B cell (primary cell): Measurements from ENCODE around the gene GRM4. TPM values are rescaled to one million over a fixed set of nuclear protein-coding genes. Genes with fewer than 3 reads are reported as not detected.

Experiments used
- ATAC-seq: fragments of 200-7000 bp; cut with Tn5 transposase; one replicate; pipeline ENCODE4 v1.10.0; 2021; ENCODE audit warnings: low read depth, mild to moderate bottlenecking, moderate number of reproducible peaks, moderate library complexity
- CTCF ChIA-PET: fragments of 350-600 bp; sonication (Branson Sonifier 250); formaldehyde crosslinking; loops from one replicate; lab custom pipeline; 2021; ENCODE audit warnings: antibody characterized with exemption, inconsistent platforms; lab: Charles Lee
- POLR2A ChIA-PET: fragments of 350-600 bp; sonication (Branson Sonifier 250); formaldehyde crosslinking; loops from one replicate; lab custom pipeline; 2021; ENCODE audit warnings: antibody characterized with exemption; lab: Charles Lee
- DNase-seq: peaks from one replicate; pipeline ENCODE4 v3.0.0; 2013
- H2AFZ ChIP-seq: 2 replicates; pipeline ENCODE4 v1.6.1; 2012; ENCODE audit warnings: mild to moderate bottlenecking, low read depth, low read length; ENCODE audit not compliant: insufficient read depth, poor library complexity, severe bottlenecking
- H3K27ac ChIP-seq, 2 donors: 1 replicate in 1 of 2; 2 replicates in 1 of 2; pipeline ENCODE4 v1.5.1; 2012 to 2013; ENCODE audit warnings: low read length in 2 of 2, mild to moderate bottlenecking in 2 of 2, moderate library complexity in 1 of 2
- H3K27me3 ChIP-seq, 4 experiments: fragments of 200-600 bp in 1 of 4; sonication (generic) in 1 of 4; replicated peaks in 1 of 4; 1 replicate in 2 of 4; 2 replicates in 2 of 4; pipeline versions ENCODE4 v1.6.1 to v1.7.0; 2013 to 2016; ENCODE audit warnings: low read length in 3 of 4, mild to moderate bottlenecking in 2 of 4, mixed read lengths in 1 of 4, moderate library complexity in 1 of 4; ENCODE audit not compliant: insufficient read depth in 4 of 4, control insufficient read depth in 3 of 4; ENCODE audit errors: control extremely low read depth in 1 of 4
- H3K36me3 ChIP-seq, 2 experiments: replicated peaks in 1 of 2; 1 replicate in 1 of 2; 2 replicates in 1 of 2; pipeline versions ENCODE4 v1.6.1 to v1.7.1; 2013; ENCODE audit warnings: low read length in 1 of 2; ENCODE audit not compliant: insufficient read depth in 2 of 2, control insufficient read depth in 1 of 2; ENCODE audit errors: control extremely low read depth in 1 of 2, extremely low read depth in 1 of 2
- H3K4me1 ChIP-seq, 2 donors: fragments of 200-600 bp in 1 of 2; sonication (generic) in 1 of 2; 1 replicate in 1 of 2; 2 replicates in 1 of 2; pipeline versions ENCODE4 v1.5.1 to v1.6.1; 2013 to 2017; ENCODE audit warnings: low read length in 2 of 2; ENCODE audit not compliant: control insufficient read depth in 2 of 2, insufficient read depth in 2 of 2
- H3K4me2 ChIP-seq: replicated peaks from 2 replicates; pipeline ENCODE3; 2012; ENCODE audit warnings: mild to moderate bottlenecking, low read depth, low read length; ENCODE audit not compliant: poor library complexity, severe bottlenecking
- H3K4me3 ChIP-seq, 5 experiments: fragments of 200-600 bp in 1 of 5; sonication (generic) in 1 of 5; 1 replicate in 3 of 5; 2 replicates in 2 of 5; pipeline versions ENCODE4 v1.5.1 to v1.7.0; 2011 to 2016; ENCODE audit warnings: low read length in 4 of 5, mild to moderate bottlenecking in 4 of 5, low read depth in 2 of 5, control low read depth in 1 of 5, moderate library complexity in 1 of 5; ENCODE audit not compliant: insufficient read depth in 1 of 5; ENCODE audit errors: control extremely low read depth in 1 of 5, extremely low read depth in 1 of 5
- H3K79me2 ChIP-seq: fragments of 200-600 bp; sonication (generic); one replicate; pipeline ENCODE4 v1.6.0; 2016; ENCODE audit warnings: low read length; ENCODE audit not compliant: control insufficient read depth, insufficient read depth
- H3K9ac ChIP-seq: fragments of 200-600 bp; sonication (generic); 2 replicates; pipeline ENCODE4 v1.6.1; 2017; ENCODE audit warnings: mild to moderate bottlenecking, low read length, moderate library complexity
- H3K9me3 ChIP-seq, 3 donors: one replicate each; pipeline versions ENCODE4 v1.6.1 to v1.7.1; 2013; ENCODE audit warnings: low read length in 2 of 3; ENCODE audit not compliant: control insufficient read depth in 2 of 3, insufficient read depth in 1 of 3; ENCODE audit errors: control extremely low read depth in 1 of 3
- H4K20me1 ChIP-seq: 2 replicates; pipeline ENCODE4 v1.6.0; 2012; ENCODE audit warnings: mild to moderate bottlenecking, low read length; ENCODE audit not compliant: insufficient read depth, control insufficient read depth, poor library complexity, severe bottlenecking
- H3K27ac Mint-ChIP-seq: one replicate; pipeline ENCODE4 v1.8.0; 2021; ENCODE audit warnings: mixed read lengths
- H3K27me3 Mint-ChIP-seq: one replicate; pipeline ENCODE4 v1.8.0; 2021; ENCODE audit warnings: mixed read lengths
- H3K4me1 Mint-ChIP-seq: one replicate; pipeline ENCODE4 v1.8.0; 2021; ENCODE audit warnings: mixed read lengths
- H3K4me3 Mint-ChIP-seq: one replicate; pipeline ENCODE4 v1.8.0; 2021; ENCODE audit warnings: mixed read lengths
- H3K9me3 Mint-ChIP-seq: one replicate; pipeline ENCODE4 v1.8.0; 2022; ENCODE audit warnings: mixed read lengths; ENCODE audit not compliant: insufficient read depth
- CTCF ChIP-seq: fragments of 200-600 bp; IDR thresholded peaks from one replicate; pipeline ENCODE4 v1.8.0; 2022; ENCODE audit warnings: antibody characterized with exemption, mild to moderate bottlenecking
- EZH2 ChIP-seq: IDR thresholded peaks from 2 replicates; pipeline ENCODE4 v1.6.1; 2012; ENCODE audit warnings: borderline replicate concordance, low read depth, mild to moderate bottlenecking, moderate library complexity, low read length; ENCODE audit not compliant: insufficient read depth, poor library complexity, severe bottlenecking
- WGBS: methylation state at CpG from one replicate; pipeline ENCODE4 v1.1.5; 2013; ENCODE audit warnings: missing lambda C conversion rate; ENCODE audit not compliant: insufficient coverage; 5-methylcytosine and 5-hydroxymethylcytosine counted together
- intact Hi-C: fragments of 100-400 bp; cut with micrococcal nuclease; formaldehyde crosslinking; loops from one replicate; pipeline ENCODE4 v1.10.0; 2022
- polyA plus RNA-seq: library from polyadenylated mRNA; depleted of rRNA; stranded (reverse); fragments of >200 nt; gene quantifications from 2 replicates; pipeline ENCODE4 v1.2.3, GENCODE V29; 2012
- total RNA-seq, 2 donors: library from RNA; stranded (reverse); fragments of 120-200 nt in 1 of 2; gene quantifications; 1 replicate in 1 of 2; 2 replicates in 1 of 2; pipeline versions ENCODE4 v1.2.3 to v1.2.4, GENCODE V29; 2013 to 2022

GRM4 gene
- total and polyA plus RNA-seq, 2 donors (not counting 1 experiment from before 2014, with no cell fraction given) = 0.04 TPM; not detected in 1

- no peak for DNase-seq
- Histone ChIP-seq H3K36me3 (no peaks in the 10 kb centered on the region), H3K4me1 (no peaks in the 10 kb centered on the region), H3K9me3 (no peaks in the 10 kb centered on the region), H3K79me2 (no peaks in the 10 kb centered on the region), H3K27ac (no peak overlapping the region), H3K9ac (no peak overlapping the region), H4K20me1 (no peaks in the 10 kb centered on the region), H2AFZ (no peak overlapping the region), H3K4me3 (no peak overlapping the region), H3K27me3 (peaks cover 0 to 7% (median 0%) of the 10 kb centered on the region in 4 experiments), H3K4me2 (no peak overlapping the region)
- 100% methylated on average over 1 of the region's 3 CpGs for WGBS
- intact Hi-C loops = no loop called here
- H3K4me3 Mint-ChIP-seq = no peak overlapping the region
- CTCF ChIA-PET = no interaction called here
- no peaks in the 10 kb centered on the region for H3K4me1 Mint-ChIP-seq
- H3K27ac Mint-ChIP-seq = no peak overlapping the region
- no peaks in the 10 kb centered on the region for H3K9me3 Mint-ChIP-seq
- TF ChIP-seq EZH2 (no peak), CTCF (no peak)
- POLR2A ChIA-PET = interaction anchor here (0.6 kb wide), 1 partner anchor 67 kb away, joined by 4 read pairs; no protein-coding TSS in a partner anchor
- peaks cover 4% of the 10 kb centered on the region for H3K27me3 Mint-ChIP-seq
- ATAC-seq = no peak
Observed at GRCh38 chr6:34061348-34061747, 84.5 kb downstream of the GRM4 start.

GRCh38 chr6:34059914-34060313, 86.0 kb downstream of the GRM4 start:
- ATAC-seq = no peak
- CTCF ChIA-PET = interaction anchor here (1.1 kb wide), 1 partner anchor 1791 kb away, joined by 3 read pairs; no protein-coding TSS in a partner anchor

More at GRCh38 chr6:34059914-34060313, 86.0 kb downstream of the GRM4 start:
- intact Hi-C loops = no loop called here
- Histone ChIP-seq H3K27ac (no peak overlapping the region), H3K9me3 (no peaks in the 10 kb centered on the region), H4K20me1 (no peaks in the 10 kb centered on the region), H3K4me2 (no peak overlapping the region), H2AFZ (no peak overlapping the region), H3K36me3 (no peaks in the 10 kb centered on the region), H3K9ac (no peak overlapping the region), H3K79me2 (no peaks in the 10 kb centered on the region), H3K4me3 (no peak overlapping the region), H3K27me3 (peaks cover 0 to 4% (median 0%) of the 10 kb centered on the region in 4 experiments), H3K4me1 (no peaks in the 10 kb centered on the region)
- TF ChIP-seq CTCF (no peak), EZH2 (no peak)
- Mint-ChIP-seq H3K27ac (no peak overlapping the region), H3K4me3 (no peak overlapping the region), H3K9me3 (no peaks in the 10 kb centered on the region), H3K27me3 (peaks cover 5% of the 10 kb centered on the region), H3K4me1 (no peaks in the 10 kb centered on the region)
- POLR2A ChIA-PET = no interaction called here
- no peak for DNase-seq
- 90% methylated on average over 3 of the region's 3 CpGs for WGBS
